Gastroesophageal sphincter (tissue), 3 donors: ENCODE results near the gene RNF126.

ENCODE experiments used
- CTCF ChIP-seq, 4 experiments: fragments of 200-600 bp in 2 of 4; fragments of 450-650 bp in 2 of 4; sonication (generic) in 1 of 4; IDR thresholded peaks; one replicate each; pipeline ENCODE4 v1.5.1; 2017 to 2019; ENCODE audit warnings: antibody characterized with exemption in 4 of 4, mild to moderate bottlenecking in 2 of 4, moderate library complexity in 2 of 4
- EP300 ChIP-seq: sonication (generic); formaldehyde crosslinking; IDR thresholded peaks from one replicate; pipeline ENCODE4 v1.6.1; 2017; ENCODE audit warnings: antibody characterized with exemption, mild to moderate bottlenecking
- POLR2A ChIP-seq, 2 donors: fragments of 450-650 bp; IDR thresholded peaks; one replicate each; pipeline ENCODE4 v1.6.1; 2017; ENCODE audit warnings: antibody characterized with exemption in 2 of 2, mild to moderate bottlenecking in 2 of 2, moderate library complexity in 1 of 2
- POLR2AphosphoS5 ChIP-seq: sonication (generic); formaldehyde crosslinking; IDR thresholded peaks from one replicate; pipeline ENCODE4 v1.6.1; 2017; ENCODE audit warnings: antibody characterized with exemption

DNA sequence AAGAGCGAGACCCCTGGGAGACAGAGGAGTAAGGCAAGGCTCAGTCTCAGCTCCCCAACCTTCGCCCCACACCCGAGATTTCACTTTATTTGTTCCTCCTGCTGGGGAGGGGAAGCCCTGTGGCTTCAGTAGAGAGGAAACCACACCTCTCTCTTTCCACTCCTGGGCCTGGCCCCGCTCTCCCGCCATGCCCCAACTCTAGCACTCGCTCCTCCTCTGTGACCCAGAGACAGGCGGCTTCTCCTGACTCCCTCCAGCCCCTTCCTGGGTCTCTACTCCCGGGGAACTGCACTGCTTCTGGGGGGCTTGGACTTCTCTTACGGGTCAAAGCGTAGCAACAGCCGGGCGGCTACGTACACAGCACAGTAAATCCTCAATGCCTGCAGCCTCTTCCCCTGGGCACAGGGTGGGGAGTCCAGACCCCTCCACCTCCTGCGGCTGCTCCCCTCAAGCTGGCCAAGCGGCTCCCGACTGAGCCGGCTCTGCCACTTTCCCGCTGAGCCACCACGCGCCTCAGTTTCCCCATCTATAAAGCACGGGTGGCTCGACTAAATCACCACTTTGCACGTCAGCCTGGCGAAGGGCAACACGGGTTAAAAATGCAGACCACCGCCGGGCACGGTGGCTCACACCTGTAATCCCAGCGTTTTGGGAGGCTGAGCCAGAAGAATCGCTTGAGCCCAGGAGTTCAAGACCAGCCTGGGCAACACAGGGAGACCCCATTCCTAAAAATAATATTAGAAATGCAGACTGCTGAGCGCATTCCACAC is 1.4 kb downstream of the RNF126 start:
- TF ChIP-seq EP300 = no peak
- TF ChIP-seq POLR2A (IDR thresholded peaks at IDR 0.05) = no peak
- TF ChIP-seq CTCF (IDR thresholded peaks at IDR 0.05) = no peak
- no peak for TF ChIP-seq POLR2AphosphoS5
